Activated T-cell treated with anti-CD3 and anti-CD28 coated beads, Interleukin-2, amount 50 U/mL, for 24 hours (primary cell): ENCODE measurements around the gene NELFB.

ENCODE experiments used
- DNase-seq: peaks from one replicate; pipeline ENCODE4 v3.0.0-alpha.2; 2020
- H3K27ac Mint-ChIP-seq: 2 replicates; pipeline ENCODE4 v1.8.0; 2020; ENCODE audit warnings: mild to moderate bottlenecking, mixed read lengths
- H3K27me3 Mint-ChIP-seq: 2 replicates; pipeline ENCODE4 v1.8.0; 2020; ENCODE audit warnings: mixed read lengths
- H3K36me3 Mint-ChIP-seq: 2 replicates; pipeline ENCODE4 v1.8.0; 2020; ENCODE audit warnings: low read depth, mixed read lengths
- H3K4me1 Mint-ChIP-seq: 2 replicates; pipeline ENCODE4 v1.8.0; 2020; ENCODE audit warnings: low read depth, mixed read lengths
- H3K4me3 Mint-ChIP-seq: 2 replicates; pipeline ENCODE4 v1.8.0; 2020; ENCODE audit warnings: mild to moderate bottlenecking, moderate library complexity, mixed read lengths
- H3K9me3 Mint-ChIP-seq: 2 replicates; pipeline ENCODE4 v1.8.0; 2020; ENCODE audit warnings: mixed read lengths

Gene NELFB

GRCh38 chr9:137254624-137255447, at the start of gene NELFB:
Gene NELFB, plus strand, starts transcription at chr9:137255327.
- peaks cover 32% of the 10 kb centered on the region for H3K36me3 Mint-ChIP-seq
- no peaks in the 10 kb centered on the region for H3K9me3 Mint-ChIP-seq
- DNase-seq, result peak; percentile 99
- peak within 1 kb of the TSS; percentile 89 for H3K27ac Mint-ChIP-seq
- H3K4me3 Mint-ChIP-seq, result peak within 1 kb of the TSS; percentile 91
- no peaks in the 10 kb centered on the region for H3K27me3 Mint-ChIP-seq
- H3K4me1 Mint-ChIP-seq, result peaks cover 23% of the 10 kb centered on the region

- Mint-ChIP-seq H3K4me3 (peak overlapping the region; percentile 95), H3K27ac (peak overlapping the region; percentile 95), H3K36me3 (peaks cover 72% of the 10 kb centered on the region), H3K4me1 (peaks cover 41% of the 10 kb centered on the region), H3K27me3 (no peaks in the 10 kb centered on the region), H3K9me3 (no peaks in the 10 kb centered on the region)
- DNase-seq, result no peak
Measured at GRCh38 chr9:137206602-137207001, 48.5 kb upstream of the NELFB start.

- H3K27ac Mint-ChIP-seq, result no peak overlapping the region
- no peak for DNase-seq
- no peak overlapping the region for H3K4me3 Mint-ChIP-seq
- H3K9me3 Mint-ChIP-seq, result no peaks in the 10 kb centered on the region
- peaks cover 13% of the 10 kb centered on the region for H3K4me1 Mint-ChIP-seq
- H3K27me3 Mint-ChIP-seq, result no peaks in the 10 kb centered on the region
- H3K36me3 Mint-ChIP-seq, result peaks cover 78% of the 10 kb centered on the region
Measured at GRCh38 chr9:137211532-137211931, 43.6 kb upstream of the NELFB start.

GRCh38 chr9:137212520-137212919, 42.6 kb upstream of the NELFB start:
- peaks cover 4% of the 10 kb centered on the region for H3K4me1 Mint-ChIP-seq
- no peaks in the 10 kb centered on the region for H3K27me3 Mint-ChIP-seq
- H3K36me3 Mint-ChIP-seq, result peaks cover 75% of the 10 kb centered on the region
- DNase-seq, result no peak
- H3K9me3 Mint-ChIP-seq, result no peaks in the 10 kb centered on the region
- no peak overlapping the region for H3K4me3 Mint-ChIP-seq
- no peak overlapping the region for H3K27ac Mint-ChIP-seq

GRCh38 chr9:137213160-137214060, 41.7 kb upstream of the NELFB start:
- Mint-ChIP-seq H3K27me3 (no peaks in the 10 kb centered on the region), H3K4me1 (peaks cover 1% of the 10 kb centered on the region), H3K4me3 (no peak overlapping the region), H3K36me3 (peaks cover 67% of the 10 kb centered on the region), H3K27ac (no peak overlapping the region), H3K9me3 (no peaks in the 10 kb centered on the region)
- DNase-seq, result no peak

GRCh38 chr9:137214620-137215019, 40.5 kb upstream of the NELFB start:
- H3K27ac Mint-ChIP-seq, result no peak overlapping the region
- no peaks in the 10 kb centered on the region for H3K27me3 Mint-ChIP-seq
- H3K4me3 Mint-ChIP-seq, result no peak overlapping the region

GRCh38 chr9:137215196-137215986, 39.7 kb upstream of the NELFB start:
- H3K36me3 Mint-ChIP-seq, result peaks cover 59% of the 10 kb centered on the region
- H3K27ac Mint-ChIP-seq, result no peak overlapping the region
- no peaks in the 10 kb centered on the region for H3K9me3 Mint-ChIP-seq
- no peak for DNase-seq
- no peaks in the 10 kb centered on the region for H3K27me3 Mint-ChIP-seq
- H3K4me3 Mint-ChIP-seq, result no peak overlapping the region
- H3K4me1 Mint-ChIP-seq, result no peaks in the 10 kb centered on the region

More at GRCh38 chr9:137214620-137215019, 40.5 kb upstream of the NELFB start:
- no peaks in the 10 kb centered on the region for H3K9me3 Mint-ChIP-seq
- no peak for DNase-seq
- H3K36me3 Mint-ChIP-seq, result peaks cover 64% of the 10 kb centered on the region
- H3K4me1 Mint-ChIP-seq, result no peaks in the 10 kb centered on the region

GRCh38 chr9:137216188-137216965, 38.8 kb upstream of the NELFB start:
- Mint-ChIP-seq H3K9me3 (no peaks in the 10 kb centered on the region), H3K4me1 (no peaks in the 10 kb centered on the region), H3K4me3 (no peak overlapping the region), H3K27me3 (no peaks in the 10 kb centered on the region), H3K36me3 (peaks cover 50% of the 10 kb centered on the region), H3K27ac (no peak overlapping the region)
- DNase-seq, result no peak

GRCh38 chr9:137217276-137218211, 37.6 kb upstream of the NELFB start:
- H3K4me3 Mint-ChIP-seq, result no peak overlapping the region
- no peaks in the 10 kb centered on the region for H3K9me3 Mint-ChIP-seq
- H3K27ac Mint-ChIP-seq, result no peak overlapping the region
- no peaks in the 10 kb centered on the region for H3K27me3 Mint-ChIP-seq
- DNase-seq, result no peak
- peaks cover 46% of the 10 kb centered on the region for H3K36me3 Mint-ChIP-seq
- no peaks in the 10 kb centered on the region for H3K4me1 Mint-ChIP-seq

- no peak for DNase-seq
- H3K9me3 Mint-ChIP-seq, result no peaks in the 10 kb centered on the region
- H3K27me3 Mint-ChIP-seq, result no peaks in the 10 kb centered on the region
- no peak overlapping the region for H3K27ac Mint-ChIP-seq
- peaks cover 5% of the 10 kb centered on the region for H3K4me1 Mint-ChIP-seq
- H3K36me3 Mint-ChIP-seq, result peaks cover 39% of the 10 kb centered on the region
- H3K4me3 Mint-ChIP-seq, result no peak overlapping the region
Measured at GRCh38 chr9:137218212-137218753, 36.8 kb upstream of the NELFB start.

- H3K27ac Mint-ChIP-seq, result no peak overlapping the region
- H3K36me3 Mint-ChIP-seq, result peaks cover 39% of the 10 kb centered on the region
- peaks cover 5% of the 10 kb centered on the region for H3K4me1 Mint-ChIP-seq
- no peak for DNase-seq
- H3K4me3 Mint-ChIP-seq, result no peak overlapping the region
- H3K9me3 Mint-ChIP-seq, result no peaks in the 10 kb centered on the region
- no peaks in the 10 kb centered on the region for H3K27me3 Mint-ChIP-seq
Measured at GRCh38 chr9:137218754-137219271, 36.3 kb upstream of the NELFB start.

- peaks cover 9% of the 10 kb centered on the region for H3K4me1 Mint-ChIP-seq
- H3K27ac Mint-ChIP-seq, result no peak overlapping the region
- no peak for DNase-seq
- no peaks in the 10 kb centered on the region for H3K27me3 Mint-ChIP-seq
- peaks cover 31% of the 10 kb centered on the region for H3K36me3 Mint-ChIP-seq
- no peak overlapping the region for H3K4me3 Mint-ChIP-seq
- H3K9me3 Mint-ChIP-seq, result no peaks in the 10 kb centered on the region
Measured at GRCh38 chr9:137219757-137220316, 35.3 kb upstream of the NELFB start.
